Frontal cortex (tissue), 4 donors: ENCODE data around the gene ZXDA. TPM values are rescaled to one million over a fixed set of nuclear protein-coding genes. Genes with fewer than 3 reads are reported as not detected.
"Not testable (repeated sequence)": the region's sequence is repeated elsewhere in the genome, so short reads cannot be mapped to it uniquely, and the experiment has no call there.

ENCODE experiments used
- DNase-seq, 2 donors: peaks; one replicate each; pipeline ENCODE4 v3.0.0; 2012; ENCODE audit warnings: low spot score in 2 of 2
- FAIRE-seq: peaks from 2 replicates; lab custom pipeline; 2012; peaks lifted over from hg19 to GRCh38; lab: Jason Lieb, UNC
- total RNA-seq: library from RNA; depleted of rRNA; stranded (reverse); fragments of >200 nt; gene quantifications from one replicate; pipeline ENCODE4 v1.2.3, GENCODE V29; 2014
- donor health status: control.
- donor health status: control.
- donor health status: control.

The ZXDA gene
- total RNA-seq, result 25.3 TPM

DNA sequence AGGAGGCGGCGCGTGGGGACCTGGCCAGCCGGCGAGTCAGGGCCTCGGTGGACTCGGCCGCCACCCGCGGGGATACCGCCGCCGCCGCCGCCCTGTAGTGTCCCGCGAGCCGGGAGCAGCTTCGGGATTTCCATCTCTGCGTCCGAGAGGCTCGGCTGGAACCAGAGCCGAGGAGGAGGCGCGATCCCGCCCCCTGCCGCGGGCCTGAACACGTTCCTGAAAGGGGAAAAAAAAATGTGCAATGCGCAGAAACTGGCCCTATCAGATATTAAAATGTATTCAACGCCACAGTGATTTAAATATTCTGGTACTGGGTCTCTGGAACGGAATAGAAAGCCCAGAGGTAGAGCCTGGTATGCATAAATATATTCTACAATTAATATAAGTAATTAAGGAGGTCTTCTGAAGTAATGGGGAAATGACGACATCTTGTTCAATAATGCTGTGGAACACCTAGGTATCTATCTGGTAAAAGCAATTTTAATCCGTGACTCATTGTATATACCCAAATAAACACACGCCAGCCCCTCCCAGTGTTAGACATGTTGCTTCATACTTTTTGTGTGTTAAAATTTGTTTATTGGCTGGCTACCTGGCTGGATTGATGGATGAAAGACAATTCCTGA lies at the start of gene ZXDA:
TSS of gene ZXDA (minus strand) at position 172 of the 626 bp plus-strand sequence. CDS start at position 134, 38 bp downstream.
- not testable (repeated sequence) for FAIRE-seq, DNase-seq

GRCh38 chrX:57952320-57952678 lies 42.0 kb upstream of the ZXDA start:
- no peak for FAIRE-seq
- no peak for DNase-seq

DNA sequence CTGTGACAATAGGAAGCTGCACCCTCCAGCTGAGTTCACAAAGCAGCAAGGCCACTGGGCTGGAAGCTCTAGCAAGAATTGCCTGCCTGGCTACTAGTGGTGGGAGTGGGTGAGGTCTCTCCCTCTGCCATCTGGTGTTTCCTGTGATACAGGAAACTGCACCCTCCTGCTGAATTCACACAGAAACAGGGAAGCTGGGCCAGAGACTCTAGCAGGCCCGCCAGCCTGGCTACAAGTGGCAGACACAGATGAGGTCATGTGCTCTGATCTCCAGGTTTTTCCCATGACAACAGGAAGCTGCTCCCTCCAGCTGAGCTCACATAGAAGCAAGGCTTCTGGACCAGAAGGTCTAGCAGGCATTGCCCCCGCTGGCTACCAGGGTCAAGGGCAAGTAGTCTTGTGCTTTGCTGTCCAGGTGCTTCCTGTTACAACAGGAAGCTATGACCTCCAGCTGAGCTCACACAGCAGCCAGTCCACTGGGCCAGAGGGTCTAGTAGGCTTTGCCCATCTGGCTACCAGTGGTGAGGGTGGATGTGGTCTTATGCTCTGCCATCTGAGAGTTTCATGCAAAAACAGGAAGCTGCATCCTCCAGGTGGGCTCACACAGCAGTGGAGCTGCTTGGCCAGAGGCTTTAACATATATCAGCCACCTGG lies 41.5 kb upstream of the ZXDA start:
- DNase-seq, result no peak
- no peak for FAIRE-seq

DNA sequence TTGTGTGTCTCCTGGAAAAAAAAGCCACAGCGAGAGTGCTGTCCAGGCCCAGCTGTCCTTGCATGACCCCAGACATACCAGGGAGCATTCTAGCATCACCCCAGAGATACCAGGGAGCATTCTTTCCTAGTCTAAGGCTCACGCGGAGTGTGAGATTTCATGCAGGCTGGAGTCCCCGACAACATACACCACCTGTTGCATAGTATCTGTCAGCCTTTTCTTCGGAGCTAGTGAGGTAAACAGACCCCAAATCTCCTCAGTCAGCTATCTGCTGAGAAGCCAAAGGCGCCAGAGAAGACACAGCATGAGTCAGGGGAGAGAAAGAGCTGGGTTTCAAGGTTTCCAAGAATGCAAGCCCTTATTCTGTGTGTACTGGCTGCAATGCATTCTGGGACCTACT lies 23.1 kb upstream of the ZXDA start:
- DNase-seq, result no peak
- FAIRE-seq, result no peak

DNA sequence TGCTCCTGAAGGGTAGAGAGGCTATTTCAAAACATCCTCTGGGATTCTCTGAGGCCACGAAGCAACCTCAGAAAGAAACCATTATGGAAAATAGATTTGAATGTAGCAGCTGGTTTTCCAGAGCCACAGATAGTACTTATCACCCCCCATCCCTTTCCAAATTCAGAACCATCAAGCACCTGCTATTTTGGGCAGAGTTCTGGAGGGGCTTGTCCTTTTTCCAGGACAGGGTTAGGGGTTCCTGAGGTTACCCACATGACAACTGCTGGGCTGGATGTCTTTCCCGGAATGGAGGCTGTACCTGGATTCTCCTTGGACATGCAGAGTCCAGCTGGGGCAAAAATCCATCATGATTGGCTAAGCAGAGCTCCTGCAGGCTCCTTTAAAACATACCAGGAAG lies 22.0 kb upstream of the ZXDA start:
- FAIRE-seq, result no peak
- DNase-seq, result no peak

DNA sequence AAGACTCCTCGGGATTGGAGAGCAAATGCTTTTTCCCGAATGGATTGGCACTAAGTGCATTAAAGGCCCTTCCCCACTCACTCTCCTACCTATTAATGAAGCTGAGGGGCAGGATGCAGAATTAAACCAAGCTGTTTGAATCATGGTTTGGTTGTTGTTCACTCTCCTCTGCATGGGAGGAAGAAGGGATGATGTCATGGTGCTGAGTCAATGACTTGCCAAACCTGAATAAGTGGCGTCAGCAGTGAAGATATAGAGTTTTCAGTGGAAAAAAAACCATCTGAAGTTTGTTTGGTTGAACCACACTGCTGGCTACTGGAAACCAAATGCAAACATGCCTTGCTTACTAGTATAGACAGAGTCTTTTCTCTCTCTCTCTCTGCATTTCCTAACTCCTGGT lies 19.8 kb upstream of the ZXDA start:
- FAIRE-seq, result no peak
- no peak for DNase-seq

DNA sequence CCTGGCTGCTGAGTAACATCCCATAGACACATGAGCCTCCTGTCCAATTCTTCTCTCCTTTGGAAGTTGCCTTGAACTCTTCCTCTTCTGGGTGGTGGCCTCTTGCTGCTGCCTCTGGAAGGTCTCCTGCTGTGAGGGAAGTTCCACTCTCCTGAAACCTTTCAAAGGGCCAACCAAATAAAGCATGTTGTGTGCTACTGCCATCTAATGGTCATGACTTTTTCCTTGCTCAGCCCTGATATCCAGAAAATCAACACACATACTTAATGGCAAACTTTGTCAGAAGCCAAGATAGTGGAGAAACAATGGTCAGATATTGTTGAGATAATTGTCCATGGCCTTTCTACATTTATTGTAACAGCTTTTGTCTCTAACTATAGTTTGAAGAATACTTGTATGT lies 19.1 kb upstream of the ZXDA start:
- no peak for FAIRE-seq

DNA sequence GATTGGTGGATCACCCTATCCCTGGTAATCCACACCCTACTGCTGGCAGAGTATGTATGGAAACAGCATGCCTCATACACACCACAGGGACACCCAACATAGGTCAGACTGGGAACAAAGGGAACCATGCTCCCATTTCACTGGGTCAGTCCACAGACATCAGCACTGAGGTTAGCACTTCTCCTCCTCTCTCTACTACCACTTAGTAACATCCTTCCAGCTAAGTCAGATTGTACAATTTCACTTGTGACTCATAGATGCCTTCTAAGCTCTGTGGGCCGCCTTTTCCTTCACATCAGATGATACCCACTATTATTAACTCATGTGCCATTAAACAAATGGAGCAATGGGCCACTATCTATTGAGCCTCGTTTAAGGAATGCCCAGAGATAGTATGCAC lies 15.5 kb upstream of the ZXDA start:
- FAIRE-seq (no peak), DNase-seq (no peak)

More for the DNA sequence above, 19.1 kb upstream of the ZXDA start:
- DNase-seq, result peak in 1 of 2 donors; percentile 11

GRCh38 chrX:57918750-57919436 lies 8.6 kb upstream of the ZXDA start:
- FAIRE-seq (no peak), DNase-seq (no peak)

GRCh38 chrX:57915680-57916079 lies 5.4 kb upstream of the ZXDA start:
- DNase-seq (no peak), FAIRE-seq (no peak)

DNA sequence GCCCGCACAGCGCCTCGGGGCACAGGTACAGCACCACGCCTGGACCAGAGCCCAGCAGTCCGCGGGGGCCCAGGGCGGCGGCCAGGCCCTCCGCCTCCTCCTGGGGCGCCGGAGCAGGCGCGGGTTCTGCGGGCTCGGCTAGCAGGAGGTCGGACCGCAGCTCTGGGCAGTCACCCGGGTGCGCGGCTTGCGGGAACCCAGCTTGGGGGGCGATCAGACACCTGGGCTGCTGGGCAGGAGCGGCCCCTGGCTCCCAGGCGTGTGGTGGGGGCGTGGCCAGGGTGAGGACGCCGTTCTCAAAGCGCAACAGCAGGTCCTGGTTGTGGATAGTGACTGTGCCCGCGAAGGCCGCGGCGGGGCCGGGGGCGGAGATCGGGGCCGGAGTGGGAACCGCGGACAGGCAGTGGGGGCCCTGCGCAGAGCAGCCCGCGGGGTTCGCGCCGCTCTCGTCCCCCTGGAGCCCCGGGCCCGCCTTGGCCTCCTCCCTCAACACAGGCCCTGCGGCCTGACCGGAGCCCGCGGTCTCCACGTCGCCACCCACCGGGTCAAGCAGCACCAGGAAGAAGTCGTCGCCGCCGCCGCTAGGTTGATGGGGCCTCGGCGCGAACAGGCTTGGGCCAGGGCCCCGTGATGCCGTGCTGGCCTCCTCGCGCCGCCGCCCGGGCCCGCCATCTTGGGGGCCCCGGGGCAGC lies 517 bp downstream of the ZXDA start:
- DNase-seq, FAIRE-seq: not testable (repeated sequence)

DNA sequence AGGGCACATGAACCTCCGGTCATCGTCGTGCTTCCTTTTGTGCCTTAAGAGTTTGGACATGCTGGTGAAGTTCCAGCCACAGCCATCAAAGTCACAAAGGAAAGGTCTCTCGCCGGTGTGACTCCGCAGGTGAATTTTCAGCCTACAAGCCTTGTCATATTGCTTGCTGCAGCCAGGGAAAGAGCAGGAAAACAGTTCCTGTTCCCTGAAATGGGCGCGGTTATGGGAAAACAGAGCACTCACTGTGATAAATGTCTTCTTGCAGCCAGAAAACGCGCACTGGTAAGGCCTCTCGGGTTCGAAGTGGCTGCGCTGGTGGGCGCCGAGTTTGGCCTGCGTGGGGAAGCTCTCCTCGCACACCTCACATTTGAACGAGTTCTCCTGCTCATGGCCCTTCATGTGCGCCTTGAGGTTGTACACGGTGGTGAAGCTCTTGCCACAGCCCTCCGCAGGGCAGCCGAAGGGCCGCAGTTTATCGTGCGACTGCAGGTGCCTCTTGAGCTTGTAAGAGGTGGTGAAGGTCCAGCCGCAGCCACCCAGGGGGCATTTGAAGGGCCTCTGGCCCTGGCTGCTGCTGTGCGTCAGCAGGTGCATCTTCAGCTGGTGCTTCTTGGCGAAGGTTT lies 1.2 kb downstream of the ZXDA start:
- not testable (repeated sequence) for DNase-seq, FAIRE-seq

GRCh38 chrX:57906790-57907189 lies 3.5 kb downstream of the ZXDA start:
- FAIRE-seq, result no peak
- DNase-seq, result no peak

DNA sequence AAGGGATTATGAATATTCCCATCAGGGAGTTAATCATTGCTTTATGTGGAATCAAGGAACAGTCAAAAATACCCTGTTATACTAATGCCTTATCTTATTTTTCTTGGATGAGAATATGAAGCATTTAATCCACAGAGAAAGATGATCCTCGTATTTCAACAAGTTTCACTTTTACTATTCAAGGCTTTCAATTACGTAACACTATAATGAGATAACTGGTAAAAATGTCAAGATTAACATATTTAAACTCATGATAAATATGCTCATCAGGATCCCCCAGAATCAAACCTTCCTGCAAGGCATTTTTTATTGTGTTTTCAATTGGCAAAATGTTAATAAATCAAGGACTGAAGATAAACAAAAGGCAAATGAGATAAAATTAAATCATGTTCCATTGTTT lies 5.1 kb downstream of the ZXDA start:
- FAIRE-seq (no peak), DNase-seq (no peak)

- DNase-seq (no peak), FAIRE-seq (no peak)
These were observed 5.9 kb downstream of the ZXDA start for GRCh38 chrX:57904176-57904880.

DNA sequence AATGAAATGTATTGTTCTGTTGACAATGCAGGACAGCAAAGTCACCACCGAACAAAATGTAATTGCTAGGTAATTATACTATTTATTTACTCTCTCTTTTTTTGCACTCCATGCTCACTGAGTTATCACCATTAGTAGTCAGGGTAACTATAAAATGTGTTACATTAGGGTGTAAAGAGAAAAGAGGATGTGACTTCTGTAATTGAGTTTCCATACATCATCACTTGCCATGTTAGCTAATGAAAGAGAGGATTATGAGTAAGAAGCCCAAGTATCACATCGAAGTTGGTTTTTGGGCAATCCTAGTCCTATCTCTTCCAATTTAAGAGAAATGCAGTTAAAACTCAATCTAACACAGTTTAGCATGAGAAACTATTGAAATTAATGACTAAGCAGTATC lies 7.6 kb downstream of the ZXDA start:
- FAIRE-seq, result no peak
- no peak for DNase-seq

DNA sequence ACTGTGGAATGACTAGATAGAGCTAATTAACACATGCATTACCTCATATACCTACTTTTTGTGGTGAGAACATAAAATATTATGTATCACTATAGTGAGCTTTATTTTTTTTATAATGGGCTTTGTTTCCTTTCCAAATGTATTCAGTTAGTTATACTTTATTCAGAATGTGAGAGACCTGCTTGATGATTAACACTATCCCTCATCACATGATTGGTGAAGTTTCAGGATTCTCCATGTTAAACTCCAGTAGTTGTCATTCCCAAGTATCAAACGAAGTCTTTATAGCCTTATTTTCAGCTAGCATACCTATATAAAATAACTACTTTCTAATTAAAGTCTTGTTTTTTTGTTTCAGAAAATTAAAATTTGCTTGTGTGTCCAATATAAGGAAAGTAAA lies 8.8 kb downstream of the ZXDA start:
- no peak for FAIRE-seq
- no peak for DNase-seq

DNA sequence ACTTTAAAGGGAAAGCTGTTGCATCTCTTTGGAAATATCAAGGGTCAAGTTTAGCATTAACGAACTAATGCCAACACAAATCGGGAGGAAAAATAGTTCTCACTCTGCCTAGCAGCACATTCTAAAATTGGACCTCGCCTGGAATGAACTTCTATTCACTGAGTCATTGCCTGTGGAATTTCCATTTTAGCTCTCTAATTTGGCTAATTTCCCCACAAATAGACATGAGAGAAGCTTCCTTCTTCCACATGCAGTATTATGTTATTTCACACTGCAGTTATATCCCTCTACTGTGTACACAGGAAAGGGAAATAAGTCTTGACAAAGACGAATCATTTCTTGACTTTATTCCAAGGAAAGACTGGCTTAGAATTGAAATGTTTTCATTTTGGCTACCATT lies 9.3 kb downstream of the ZXDA start:
- FAIRE-seq (no peak), DNase-seq (no peak)

- DNase-seq (no peak), FAIRE-seq (no peak)
These were observed 10.4 kb downstream of the ZXDA start for GRCh38 chrX:57899906-57900305.

DNA sequence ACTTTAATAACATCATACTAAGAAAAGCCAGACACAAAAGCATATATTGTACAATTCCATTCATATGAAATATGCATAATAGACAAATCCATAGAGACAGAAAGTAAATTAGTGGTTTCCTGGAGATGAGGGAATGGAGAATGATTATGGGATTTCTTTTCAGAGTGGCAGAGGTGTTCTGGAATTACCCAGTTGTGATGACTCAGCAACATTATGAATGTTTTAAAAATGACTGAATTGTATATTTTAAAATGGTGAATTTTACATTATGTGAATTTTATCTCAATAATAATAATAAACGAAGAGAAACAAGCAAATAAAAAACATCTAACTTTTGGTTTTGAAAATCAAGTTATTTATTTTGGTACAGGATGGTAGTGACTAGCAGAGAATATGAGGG lies 11.2 kb downstream of the ZXDA start:
- FAIRE-seq (no peak), DNase-seq (no peak)
